Activated T-cell treated with anti-CD3 and anti-CD28 coated beads for 48 hours (primary cell): ENCODE results near the gene GPHA2.
A peak's percentile ranks its signal among the peaks of the same experiment; 100 is the strongest.
"Not testable (repeated sequence)": the region's sequence is repeated elsewhere in the genome, so short reads cannot be mapped to it uniquely, and the experiment has no call there.

Experiments
- DNase-seq: peaks from one replicate; pipeline ENCODE4 v3.0.0-alpha.2; 2020; ENCODE audit warnings: low read depth

The GPHA2 gene, protein sequence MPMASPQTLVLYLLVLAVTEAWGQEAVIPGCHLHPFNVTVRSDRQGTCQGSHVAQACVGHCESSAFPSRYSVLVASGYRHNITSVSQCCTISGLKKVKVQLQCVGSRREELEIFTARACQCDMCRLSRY

DNA sequence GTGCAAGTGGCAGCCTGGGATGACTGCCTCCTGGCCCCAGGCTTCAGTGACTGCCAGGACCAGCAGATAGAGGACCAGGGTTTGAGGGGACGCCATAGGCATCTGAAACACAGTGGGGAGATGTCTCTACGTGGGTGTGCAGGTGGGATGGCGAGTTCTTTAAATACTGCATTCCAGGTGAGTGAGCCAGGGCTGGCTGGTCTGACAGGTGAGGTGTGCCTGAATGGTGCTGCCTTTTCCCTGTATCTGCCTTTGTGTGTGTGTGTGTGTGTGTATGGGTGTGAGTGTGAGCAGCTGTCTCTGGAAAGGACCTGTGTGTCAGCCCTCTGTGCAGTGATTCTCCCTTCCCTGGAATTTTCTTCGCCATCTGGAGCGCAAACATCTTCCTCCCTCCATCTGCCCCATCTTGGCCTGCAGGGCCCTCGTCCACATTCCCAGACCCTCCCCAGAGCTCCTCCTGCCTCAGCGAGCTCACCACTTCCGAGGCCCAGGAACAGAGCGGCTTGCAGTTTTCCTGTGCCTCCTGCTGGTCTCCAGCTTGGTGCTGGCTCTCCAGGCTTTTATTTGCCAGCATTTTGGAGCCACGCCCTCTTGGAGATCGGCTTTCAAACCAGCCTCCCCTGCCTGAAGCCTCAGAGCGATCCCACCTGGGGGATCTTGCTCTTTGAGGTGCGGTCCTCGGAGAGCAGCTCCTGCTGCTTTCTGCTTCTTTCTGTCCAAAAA lies at the start of gene GPHA2:
TSS of gene GPHA2 (minus strand) at position 535 of the 723 bp plus-strand sequence. CDS start at position 102, 433 bp downstream.
- DNase-seq: no peak

DNA sequence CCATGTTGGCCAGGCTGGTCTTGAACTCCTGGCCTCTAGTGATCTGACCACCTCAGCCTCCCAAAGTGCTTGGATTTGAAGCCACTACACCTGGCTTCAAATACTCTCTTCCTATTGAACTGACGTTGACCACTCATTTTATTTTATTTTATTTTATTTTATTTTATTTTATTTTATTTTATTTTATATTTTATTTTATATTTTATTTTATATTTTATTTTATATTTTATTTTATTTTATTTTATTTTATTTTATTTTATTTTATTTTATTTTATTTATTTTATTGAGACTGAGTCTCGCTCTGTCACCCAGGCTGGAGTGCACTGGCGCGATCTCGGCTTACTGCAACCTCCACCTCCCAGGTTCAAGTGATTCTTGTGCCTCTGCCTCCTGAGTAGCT lies 47.6 kb upstream of the GPHA2 start:
- not testable (repeated sequence) for DNase-seq

DNA sequence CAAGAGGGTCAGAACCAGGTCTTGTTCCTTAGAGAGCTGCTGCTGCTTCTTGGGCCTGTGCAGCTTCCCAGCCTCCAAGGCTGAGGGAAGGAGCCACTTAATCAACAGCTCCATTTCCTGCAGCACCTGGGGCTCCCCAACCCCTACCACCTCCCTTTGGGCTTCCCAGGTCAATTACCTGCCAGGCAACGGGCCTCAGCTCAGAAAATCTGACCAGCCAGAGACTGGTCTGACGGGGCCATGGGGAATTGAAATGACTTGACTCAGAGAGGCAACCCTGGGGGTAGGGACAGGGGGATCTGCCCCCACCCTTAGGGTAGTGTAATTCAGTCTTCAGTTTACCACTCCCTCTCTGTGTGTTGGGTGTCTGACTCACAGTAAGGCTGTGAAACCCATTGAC lies 41.0 kb upstream of the GPHA2 start:
- no peak for DNase-seq

DNA sequence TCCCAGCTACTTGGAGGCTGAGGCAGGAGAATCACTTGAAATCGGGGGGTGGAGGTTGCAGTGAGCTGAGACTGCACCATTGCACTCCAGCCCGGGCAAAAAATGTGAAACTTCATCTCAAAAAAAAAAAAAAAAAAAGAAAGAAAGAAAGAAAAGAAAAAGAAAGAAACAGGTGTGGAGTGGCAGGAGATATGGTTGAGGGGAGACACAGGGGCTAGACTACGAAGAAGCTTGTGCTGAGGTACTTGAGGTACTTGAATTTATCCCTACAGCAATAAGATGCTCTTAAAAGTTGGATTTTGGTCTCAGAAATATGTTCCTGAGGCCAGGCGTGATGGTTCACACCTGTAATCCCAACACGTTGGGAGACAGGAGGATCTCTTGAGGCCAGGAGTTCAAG lies 38.4 kb upstream of the GPHA2 start:
- DNase-seq: no peak

DNA sequence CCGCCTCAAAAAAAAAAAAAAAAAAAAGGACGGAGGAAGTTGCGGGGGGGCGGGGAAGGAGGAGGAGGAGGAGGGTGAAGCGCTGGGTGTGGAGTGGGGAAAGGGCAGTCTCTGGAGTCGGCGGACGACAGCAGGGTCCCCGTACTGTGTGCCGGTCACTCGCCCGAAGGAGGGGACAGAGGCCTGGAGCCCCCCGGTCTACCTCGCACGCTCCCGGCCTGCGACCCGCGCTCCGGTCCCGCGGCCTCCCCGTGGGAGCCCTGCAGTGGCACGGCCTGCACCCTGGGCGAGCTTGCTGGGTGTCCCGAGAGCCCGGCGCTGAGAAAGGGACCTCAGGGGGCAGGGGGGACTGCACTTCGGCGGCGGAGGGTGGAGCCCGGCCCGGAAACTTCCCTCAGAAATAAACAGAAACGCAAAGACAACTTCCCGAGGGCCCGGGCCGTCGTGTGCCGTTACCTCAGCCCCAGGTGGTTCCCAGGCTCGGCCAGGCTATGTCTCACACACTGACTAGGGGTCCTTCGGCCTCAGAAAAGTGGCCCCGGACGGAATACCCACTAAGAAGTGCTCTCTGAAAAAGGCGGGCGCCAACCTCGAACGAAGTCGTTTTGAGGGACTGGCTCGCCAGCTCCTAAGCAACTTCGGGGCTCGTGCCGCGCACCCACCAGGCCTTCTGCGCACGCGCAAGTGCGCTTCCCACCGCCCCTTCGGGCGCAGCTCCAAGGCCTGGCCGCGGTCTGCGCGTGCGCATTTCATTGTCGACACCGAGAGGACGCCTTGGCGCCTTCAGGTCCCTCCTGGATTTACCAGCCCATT lies 35.9 kb upstream of the GPHA2 start, which contains the start of gene MAJIN:
TSS of gene MAJIN (minus strand) at position 688 of the 813 bp plus-strand sequence. CDS start 12,703 bp downstream, outside the sequence.
- DNase-seq: peak; percentile 89

DNA sequence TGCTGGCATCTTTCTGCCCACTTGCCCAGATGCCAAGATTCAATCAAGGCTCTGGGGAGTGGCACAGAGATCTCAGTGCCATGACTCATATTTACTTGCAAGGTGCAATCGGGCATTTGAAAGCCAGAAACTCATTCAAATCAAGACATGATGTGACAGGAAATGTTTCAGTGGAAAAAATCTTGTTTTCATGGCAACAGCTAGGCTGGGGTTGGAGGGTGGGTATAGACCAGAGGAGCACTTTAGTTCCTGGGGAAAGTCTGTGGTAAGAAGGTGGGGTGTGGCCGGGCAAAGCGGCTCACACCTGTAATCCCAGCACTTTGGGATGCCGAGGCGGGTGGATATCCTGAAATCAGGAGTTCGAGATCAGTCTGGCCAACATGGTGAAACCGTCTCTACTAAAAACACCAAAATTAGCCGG lies 35.0 kb upstream of the GPHA2 start:
- peak; percentile 26 for DNase-seq

DNA sequence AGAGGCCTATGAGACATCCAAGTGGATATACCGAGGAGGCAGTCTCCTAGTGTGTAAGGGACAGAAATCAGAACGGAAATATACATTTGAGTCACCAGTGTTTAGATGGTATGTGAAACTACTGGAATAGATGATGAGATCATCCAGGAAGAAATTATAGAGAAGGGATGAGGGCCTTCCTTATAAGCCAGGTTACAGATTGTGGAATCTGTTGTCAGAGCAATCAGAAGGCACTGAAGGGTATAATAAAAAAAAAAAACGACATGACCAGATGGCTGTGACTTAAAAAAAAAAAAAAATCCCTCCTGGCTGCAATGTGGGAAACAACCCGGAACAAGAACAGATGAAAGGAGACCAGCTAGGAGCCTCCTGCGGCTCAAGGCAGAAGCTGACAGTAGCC lies 33.5 kb upstream of the GPHA2 start:
- no peak for DNase-seq

DNA sequence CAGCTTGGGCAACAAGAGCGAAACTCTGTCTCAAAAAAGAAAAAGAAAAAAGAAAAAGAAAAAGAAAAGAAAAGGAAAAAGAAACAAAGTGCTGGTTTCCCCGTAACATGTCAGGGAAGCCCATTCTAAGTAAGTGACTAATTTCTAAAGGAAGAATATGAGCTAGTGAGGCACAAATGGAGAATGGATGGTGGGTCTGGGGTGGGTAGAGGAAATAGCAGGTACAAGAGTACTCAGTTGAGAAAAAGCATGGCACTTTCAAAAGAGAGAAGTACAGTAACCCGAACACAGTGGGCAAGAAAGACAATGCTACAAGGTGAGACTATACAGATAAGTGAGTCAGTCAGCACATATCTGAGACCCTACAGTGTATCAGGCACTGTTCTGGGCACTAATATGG lies 31.7 kb upstream of the GPHA2 start:
- no peak for DNase-seq

DNA sequence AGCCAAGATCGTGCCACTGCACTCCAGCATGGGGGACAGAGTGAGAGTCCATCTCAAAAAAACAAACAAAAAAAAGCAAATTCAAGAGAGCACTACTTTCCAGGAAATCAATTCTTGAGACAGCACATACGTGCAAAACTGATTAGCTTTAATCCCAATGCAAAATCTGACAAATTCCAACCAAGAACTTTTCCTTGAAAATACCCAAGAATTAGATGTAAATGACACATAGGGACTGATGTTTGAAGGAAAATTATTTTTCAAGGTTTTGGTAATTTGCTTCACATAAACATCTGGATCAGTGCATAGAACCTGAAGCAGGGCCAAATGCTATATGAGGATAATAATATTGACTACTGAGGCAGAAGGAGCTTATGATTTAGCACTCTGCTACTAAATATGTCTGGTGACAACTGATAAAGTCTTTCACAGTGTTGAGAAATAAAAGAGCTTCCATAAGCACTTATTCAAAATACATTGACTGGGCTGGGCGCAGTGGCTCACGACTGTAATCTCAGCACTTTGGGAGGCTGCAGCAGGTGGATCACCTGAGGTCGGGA lies 27.5 kb upstream of the GPHA2 start:
- DNase-seq: no peak

DNA sequence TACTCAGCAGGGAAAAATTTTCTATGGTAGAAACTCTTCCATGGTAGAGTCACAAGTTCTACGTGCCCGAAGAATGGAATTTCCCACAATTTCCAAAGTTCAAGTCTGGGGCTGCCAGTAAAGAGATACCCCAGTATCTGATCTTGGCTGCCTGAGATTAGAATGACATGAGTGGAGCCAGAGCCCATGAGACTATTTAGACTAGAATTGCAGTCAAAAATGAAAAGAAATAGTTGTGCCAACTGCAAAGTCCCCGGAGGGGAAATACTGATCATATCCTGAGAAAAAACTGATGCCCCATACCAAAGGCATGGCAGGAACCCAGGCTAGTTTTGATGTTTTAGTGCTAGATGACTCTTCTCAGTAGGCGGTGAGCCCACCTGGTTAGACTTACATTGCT lies 25.0 kb upstream of the GPHA2 start:
- no peak for DNase-seq

DNA sequence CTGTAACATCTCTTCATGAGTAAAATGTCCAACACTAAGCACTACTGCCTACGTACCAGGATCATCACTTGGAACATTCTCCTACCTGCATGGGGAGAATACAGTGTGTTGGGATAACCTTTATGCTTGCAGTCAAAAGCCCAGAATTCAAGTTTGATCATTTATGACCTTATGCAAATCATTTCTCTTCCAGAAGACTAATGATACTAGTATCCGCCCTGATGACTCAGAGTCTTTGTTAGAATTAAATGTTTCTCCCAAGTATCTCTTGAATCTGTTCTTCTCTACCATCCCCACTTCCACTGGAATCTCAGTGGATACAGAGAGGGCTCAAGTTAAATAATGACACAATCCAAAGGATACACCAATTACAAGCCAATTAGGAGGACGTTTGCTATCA lies 23.8 kb upstream of the GPHA2 start:
- DNase-seq: no peak

DNA sequence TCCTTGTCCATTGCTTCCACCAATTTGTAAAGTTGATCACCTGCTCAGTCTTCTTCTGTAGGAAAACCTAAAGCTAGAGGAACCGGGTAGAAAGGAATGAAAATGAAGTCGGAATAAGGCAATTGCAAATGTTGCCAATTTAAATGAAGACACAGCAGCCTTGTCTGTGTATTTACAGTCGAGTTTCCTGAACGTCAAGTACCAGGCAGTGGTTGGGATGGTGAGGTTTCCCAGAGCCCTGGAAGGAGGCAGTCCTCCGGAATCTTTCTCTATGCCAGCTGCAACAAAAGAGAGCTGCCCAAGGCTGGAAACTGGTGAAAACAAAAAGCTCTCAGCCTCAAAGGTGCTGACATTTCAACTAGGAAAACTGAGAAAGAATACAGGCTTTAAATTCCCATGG lies 18.5 kb upstream of the GPHA2 start:
- no peak for DNase-seq

DNA sequence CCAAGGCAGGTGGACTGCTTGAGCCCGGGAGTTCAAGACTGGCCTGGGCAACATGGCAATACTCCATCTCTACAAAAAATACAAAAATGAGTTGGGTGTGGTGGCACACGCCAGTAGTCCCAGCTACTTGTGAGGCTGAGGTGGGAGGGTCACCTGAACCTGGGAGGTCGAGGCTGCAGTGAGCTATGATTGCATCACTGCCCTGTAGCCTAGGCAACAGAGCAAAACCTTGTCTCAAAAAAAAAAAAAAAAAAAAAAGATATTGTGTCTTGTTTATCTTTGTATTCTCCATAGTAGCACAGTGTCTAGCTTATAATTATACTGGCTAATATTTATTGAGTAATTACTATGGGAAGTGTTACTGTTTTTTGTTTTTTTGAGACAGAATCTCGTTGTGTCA lies 15.8 kb upstream of the GPHA2 start:
- DNase-seq: no peak

DNA sequence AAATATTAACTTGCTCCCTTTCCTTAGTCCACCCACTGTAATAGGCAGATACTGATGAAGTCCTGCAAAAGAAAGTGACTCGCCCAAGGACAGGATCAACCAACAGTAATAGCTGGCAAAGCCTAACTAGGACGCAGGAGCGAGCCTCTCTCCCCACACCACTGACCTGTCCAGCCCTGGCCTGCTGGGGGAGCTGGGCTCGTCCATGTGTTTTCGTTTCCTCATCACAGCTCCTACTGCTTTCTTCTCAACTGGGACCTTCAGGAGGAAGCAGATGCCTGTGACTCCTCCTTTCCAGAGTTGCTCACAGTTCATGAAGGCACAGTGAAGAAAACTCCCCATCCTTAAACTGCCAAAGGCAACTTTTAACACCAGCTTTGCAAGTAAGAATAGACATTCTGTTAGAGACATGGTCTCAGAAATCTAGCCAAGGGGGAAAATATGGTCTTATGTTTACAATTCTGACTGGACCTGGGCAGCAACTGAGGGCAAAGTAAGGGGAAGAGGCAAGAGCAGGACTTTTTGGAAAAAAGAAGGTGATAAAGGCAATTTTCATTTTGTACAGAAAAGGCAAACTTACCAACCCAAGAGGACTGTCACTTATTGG lies 11.6 kb upstream of the GPHA2 start:
- no peak for DNase-seq

DNA sequence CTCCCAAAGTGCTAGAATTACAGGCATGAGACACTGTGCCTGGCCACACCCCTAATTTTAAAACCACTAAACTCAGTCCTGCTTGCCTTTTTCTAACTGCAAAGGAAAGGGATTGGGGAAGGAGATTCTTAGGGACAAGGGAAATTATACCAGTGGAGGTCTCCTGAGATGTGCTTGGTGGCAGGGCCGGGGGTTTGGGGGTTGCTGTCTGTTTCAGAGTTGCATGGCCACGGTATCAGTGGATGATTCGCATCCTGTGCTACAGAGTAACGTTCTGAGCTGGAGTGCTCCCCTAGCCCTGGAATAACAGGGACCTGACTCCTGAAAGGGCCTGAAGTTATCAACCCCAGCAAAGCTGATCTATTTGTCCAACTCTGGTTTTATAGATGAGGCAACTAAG lies 846 bp upstream of the GPHA2 start:
- DNase-seq: no peak

DNA sequence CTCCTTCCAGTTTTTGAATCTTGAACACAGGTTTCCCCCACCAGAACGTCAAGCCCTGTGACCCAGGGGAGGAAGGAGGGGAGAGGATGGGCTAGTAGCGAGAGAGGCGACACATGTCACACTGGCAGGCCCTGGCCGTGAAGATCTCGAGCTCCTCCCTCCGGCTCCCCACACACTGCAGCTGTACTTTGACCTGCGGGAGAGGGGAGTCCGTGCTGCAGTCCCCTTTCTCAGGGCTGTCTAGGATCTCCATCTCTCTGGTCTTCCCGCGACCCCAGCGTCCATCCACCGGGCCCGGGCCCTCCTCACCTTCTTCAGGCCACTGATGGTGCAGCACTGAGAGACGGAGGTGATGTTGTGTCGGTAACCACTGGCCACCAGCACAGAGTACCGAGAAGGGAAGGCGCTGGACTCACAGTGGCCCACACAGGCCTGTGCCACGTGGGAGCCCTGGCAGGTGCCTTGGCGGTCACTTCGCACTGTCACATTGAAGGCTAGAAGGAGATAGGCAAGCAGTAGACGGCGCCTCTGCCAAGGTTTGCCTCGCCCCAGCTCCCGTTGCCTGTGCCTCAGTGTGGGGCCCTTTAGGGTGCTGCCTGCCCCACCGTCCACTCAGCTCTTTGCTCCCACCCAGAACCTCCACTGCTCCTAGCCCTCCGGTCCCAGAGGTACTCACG lies 873 bp downstream of the GPHA2 start:
- DNase-seq: no peak

DNA sequence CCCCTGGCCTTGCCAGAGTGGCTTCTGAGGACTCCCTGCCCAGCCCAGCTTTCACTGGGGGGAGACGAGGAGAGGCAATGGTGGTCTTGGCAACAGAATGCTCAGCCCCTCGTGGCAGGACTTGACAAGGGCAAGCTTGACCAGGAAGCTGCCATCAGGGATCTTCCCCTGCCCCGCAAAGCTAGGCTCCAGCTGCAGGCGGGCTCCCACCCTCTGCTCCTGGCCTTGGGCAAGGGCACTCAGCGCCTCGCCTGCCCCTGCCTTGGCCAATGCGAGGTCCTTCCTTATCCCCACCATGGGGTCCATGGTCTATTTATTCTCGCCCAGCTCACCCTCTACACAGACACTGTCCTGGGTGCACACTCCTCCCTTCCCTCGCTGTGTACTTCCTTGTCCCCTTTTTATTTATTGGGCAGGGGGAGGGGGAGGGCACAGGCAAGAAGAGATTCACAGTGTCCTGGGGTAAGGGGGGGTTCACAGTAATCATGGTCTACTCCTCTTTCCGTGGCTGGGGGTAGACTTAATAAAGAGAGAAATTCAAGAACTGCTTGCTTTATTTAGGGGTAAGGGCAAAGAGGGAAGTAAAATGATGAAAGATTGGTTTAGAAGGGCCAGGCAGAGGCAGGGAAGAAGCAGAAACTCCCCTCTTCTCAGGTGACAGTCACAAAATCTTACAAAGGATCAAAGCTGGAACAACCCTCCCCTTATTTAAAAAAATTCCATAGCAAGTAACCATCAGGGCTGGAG lies 1.6 kb downstream of the GPHA2 start:
- no peak for DNase-seq

DNA sequence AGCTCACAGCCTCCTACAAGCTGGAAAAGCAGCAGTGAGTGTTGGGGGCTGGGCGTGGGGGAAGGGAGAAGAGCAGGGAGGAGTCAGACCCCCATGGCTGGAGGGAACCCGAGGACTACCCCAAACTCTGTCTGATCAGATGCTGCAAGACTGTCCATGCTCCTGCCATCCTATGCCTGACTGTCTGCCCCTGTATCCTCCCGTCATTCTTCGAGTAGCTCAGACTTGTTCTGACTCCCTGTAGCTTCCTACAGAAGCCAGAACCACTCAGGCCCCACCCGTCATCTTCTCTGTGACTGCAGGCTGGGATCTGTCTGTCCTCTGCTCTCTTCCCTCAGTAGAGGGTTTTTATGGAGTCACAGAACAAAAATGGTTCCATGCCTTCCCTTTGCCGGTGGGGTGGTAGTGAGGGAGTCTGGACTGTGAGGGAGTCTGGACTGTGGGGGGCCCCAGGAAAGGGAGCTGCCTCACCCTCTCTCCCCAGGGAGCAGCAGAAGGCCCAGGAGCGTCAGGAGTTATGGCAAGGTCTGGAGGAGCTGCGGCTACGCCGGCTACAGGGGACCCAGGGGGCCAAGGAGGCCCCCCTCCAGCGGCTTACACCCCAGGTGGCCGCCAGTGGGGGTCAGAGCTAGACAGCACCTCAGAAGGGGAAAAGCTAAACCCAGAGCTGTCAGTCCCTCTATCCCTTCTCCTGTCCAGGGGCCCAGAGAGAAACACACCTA lies 2.3 kb downstream of the GPHA2 start:
- no peak for DNase-seq

DNA sequence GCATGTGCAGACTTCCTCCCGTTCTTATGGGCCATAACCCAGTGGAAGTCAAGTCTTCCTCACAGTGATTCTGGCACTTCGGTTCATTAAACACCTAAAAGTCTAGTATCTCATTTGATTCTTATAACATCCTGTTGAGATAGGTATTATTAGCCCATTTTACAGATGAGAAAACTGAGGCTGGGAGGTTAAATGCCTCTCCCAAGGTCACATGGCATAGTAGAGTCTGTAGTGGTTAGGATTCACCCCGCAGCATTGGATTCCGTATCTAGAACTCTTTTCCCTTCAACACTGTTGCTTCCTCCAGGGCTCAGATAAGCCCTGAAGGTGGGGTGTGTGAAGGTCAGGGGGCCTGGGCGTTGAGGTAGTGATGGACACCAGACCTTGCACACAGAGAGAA lies 3.4 kb downstream of the GPHA2 start:
- DNase-seq: no peak

DNA sequence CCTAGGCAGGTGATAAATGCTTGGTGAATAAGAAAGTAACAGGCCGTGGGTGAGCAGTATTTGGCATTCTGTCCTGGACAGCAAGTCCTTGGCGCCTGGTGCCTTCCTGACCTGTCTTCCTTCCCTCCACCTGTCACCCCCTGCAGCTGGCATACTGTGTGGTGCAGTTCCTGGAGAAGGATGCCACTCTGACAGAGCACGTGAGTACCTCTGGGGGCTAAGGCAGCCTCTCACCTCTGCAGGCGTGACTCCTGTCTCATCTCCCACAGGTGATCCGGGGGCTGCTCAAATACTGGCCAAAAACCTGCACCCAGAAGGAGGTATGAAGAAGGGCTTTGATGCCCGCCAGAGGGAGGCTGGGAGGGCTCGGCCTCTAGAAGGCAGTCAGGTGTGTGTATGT lies 4.4 kb downstream of the GPHA2 start:
- DNase-seq: no peak
